ENCODE data around the gene SUPT3H. TPM values are rescaled to one million over a fixed set of nuclear protein-coding genes. Genes with fewer than 3 reads are reported as not detected.

The SUPT3H gene
- total RNA-seq, 1 donor = 4.7 TPM

DNA sequence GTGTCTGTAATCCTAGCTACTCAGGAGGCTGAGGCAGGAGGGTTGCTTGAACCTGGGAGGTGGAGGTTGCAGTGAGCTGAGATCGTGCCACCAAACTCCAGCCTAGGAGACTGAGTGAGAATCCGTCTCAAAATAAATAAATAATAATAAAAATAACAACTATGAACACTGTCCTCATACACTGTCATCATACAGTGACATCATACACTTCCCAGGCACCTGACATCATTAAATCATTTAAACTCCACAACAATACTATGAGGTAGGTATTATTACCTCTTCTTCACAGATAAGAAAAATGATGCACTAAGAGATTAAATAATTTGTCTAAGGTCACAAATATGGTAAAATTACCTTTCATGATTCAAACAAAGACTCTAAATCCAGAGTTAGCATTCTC is 250.5 kb downstream of the SUPT3H start:
- Histone ChIP-seq H3K36me3 (ENCODE audit: insufficient read depth, low read length) (no peaks in the 10 kb centered on the region), H3K27ac (ENCODE audit: low read depth, low read length) (no peak overlapping the region), H3K4me1 (ENCODE audit: insufficient read depth, low read length) (no peaks in the 10 kb centered on the region), H3K4me3 (ENCODE audit: insufficient read depth, low read length) (no peak overlapping the region), H2AFZ (ENCODE audit: low read length) (no peak overlapping the region), H3K79me2 (ENCODE audit: insufficient read depth, low read length) (no peaks in the 10 kb centered on the region), H3K27me3 (ENCODE audit: insufficient read depth, low read length) (no peaks in the 10 kb centered on the region), H4K20me1 (ENCODE audit: insufficient read depth, low read length) (no peaks in the 10 kb centered on the region), H3K9me3 (ENCODE audit: low read depth, low read length) (no peaks in the 10 kb centered on the region), H3K4me2 (ENCODE audit: insufficient read depth, low read length) (no peak overlapping the region)
- DNase-seq (ENCODE audit: insufficient read length, low spot score, missing footprints) = no peak
- TF ChIP-seq, protein P1, sequence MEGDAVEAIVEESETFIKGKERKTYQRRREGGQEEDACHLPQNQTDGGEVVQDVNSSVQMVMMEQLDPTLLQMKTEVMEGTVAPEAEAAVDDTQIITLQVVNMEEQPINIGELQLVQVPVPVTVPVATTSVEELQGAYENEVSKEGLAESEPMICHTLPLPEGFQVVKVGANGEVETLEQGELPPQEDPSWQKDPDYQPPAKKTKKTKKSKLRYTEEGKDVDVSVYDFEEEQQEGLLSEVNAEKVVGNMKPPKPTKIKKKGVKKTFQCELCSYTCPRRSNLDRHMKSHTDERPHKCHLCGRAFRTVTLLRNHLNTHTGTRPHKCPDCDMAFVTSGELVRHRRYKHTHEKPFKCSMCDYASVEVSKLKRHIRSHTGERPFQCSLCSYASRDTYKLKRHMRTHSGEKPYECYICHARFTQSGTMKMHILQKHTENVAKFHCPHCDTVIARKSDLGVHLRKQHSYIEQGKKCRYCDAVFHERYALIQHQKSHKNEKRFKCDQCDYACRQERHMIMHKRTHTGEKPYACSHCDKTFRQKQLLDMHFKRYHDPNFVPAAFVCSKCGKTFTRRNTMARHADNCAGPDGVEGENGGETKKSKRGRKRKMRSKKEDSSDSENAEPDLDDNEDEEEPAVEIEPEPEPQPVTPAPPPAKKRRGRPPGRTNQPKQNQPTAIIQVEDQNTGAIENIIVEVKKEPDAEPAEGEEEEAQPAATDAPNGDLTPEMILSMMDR (IDR thresholded peaks at IDR 0.05; ENCODE audit: extremely low read depth, low read depth, low read length) = no peak

DNA sequence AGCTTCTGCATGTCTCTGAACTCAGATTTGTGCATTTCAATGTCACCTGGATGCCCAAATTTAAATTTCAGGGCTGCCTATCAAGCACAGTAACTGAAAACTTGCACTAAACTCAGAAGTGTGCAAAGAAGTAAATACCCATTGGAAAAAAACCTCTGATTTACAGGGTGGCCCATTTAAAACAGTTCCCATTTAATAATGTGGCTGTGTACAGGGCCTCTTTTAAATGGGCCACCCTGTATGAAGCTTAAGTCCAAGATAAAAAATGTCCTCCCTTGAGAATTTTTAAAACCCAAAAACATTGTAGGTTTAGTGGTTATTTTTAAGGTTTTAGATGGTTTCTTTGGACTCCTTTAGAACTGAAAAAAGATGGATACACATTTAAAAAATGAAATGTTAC is 251.7 kb downstream of the SUPT3H start:
- no peaks in the 10 kb centered on the region for H3K27me3 ChIP-seq (ENCODE audit: insufficient read depth, low read length)
- H2AFZ ChIP-seq (ENCODE audit: low read length) = no peak overlapping the region
- no peak overlapping the region for H3K4me3 ChIP-seq (ENCODE audit: insufficient read depth, low read length)

GRCh38 chr6:45123023-45123422 is 254.7 kb downstream of the SUPT3H start:
- H3K27me3 ChIP-seq (ENCODE audit: insufficient read depth, low read length) = no peaks in the 10 kb centered on the region

More for the DNA sequence above, 251.7 kb downstream of the SUPT3H start:
- no peaks in the 10 kb centered on the region for H4K20me1 ChIP-seq (ENCODE audit: insufficient read depth, low read length)
- H3K27ac ChIP-seq (ENCODE audit: low read depth, low read length) = no peak overlapping the region
- TF ChIP-seq, protein P1 (IDR thresholded peaks at IDR 0.05; ENCODE audit: extremely low read depth, low read depth, low read length) = no peak
- no peak for DNase-seq (ENCODE audit: insufficient read length, low spot score, missing footprints)
- H3K79me2 ChIP-seq (ENCODE audit: insufficient read depth, low read length) = no peaks in the 10 kb centered on the region
- H3K4me2 ChIP-seq (ENCODE audit: insufficient read depth, low read length) = no peak overlapping the region
- no peaks in the 10 kb centered on the region for H3K9me3 ChIP-seq (ENCODE audit: low read depth, low read length)
- H3K4me1 ChIP-seq (ENCODE audit: insufficient read depth, low read length) = no peaks in the 10 kb centered on the region
- H3K36me3 ChIP-seq (ENCODE audit: insufficient read depth, low read length) = no peaks in the 10 kb centered on the region

GRCh38 chr6:45118754-45119153 is 259.0 kb downstream of the SUPT3H start:
- H3K36me3 ChIP-seq (ENCODE audit: insufficient read depth, low read length) = no peaks in the 10 kb centered on the region
- no peak overlapping the region for H3K4me2 ChIP-seq (ENCODE audit: insufficient read depth, low read length)
- H3K4me3 ChIP-seq (ENCODE audit: insufficient read depth, low read length) = no peak overlapping the region
- no peaks in the 10 kb centered on the region for H3K27me3 ChIP-seq (ENCODE audit: insufficient read depth, low read length)
- TF ChIP-seq, protein P1 (IDR thresholded peaks at IDR 0.05; ENCODE audit: extremely low read depth, low read depth, low read length) = no peak
- H3K4me1 ChIP-seq (ENCODE audit: insufficient read depth, low read length) = peaks cover 15% of the 10 kb centered on the region
- no peaks in the 10 kb centered on the region for H4K20me1 ChIP-seq (ENCODE audit: insufficient read depth, low read length)
- no peak for DNase-seq (ENCODE audit: insufficient read length, low spot score, missing footprints)
- no peak overlapping the region for H3K27ac ChIP-seq (ENCODE audit: low read depth, low read length)
- no peak overlapping the region for H2AFZ ChIP-seq (ENCODE audit: low read length)
- H3K79me2 ChIP-seq (ENCODE audit: insufficient read depth, low read length) = no peaks in the 10 kb centered on the region
- H3K9me3 ChIP-seq (ENCODE audit: low read depth, low read length) = no peaks in the 10 kb centered on the region

More at GRCh38 chr6:45123023-45123422, 254.7 kb downstream of the SUPT3H start:
- no peaks in the 10 kb centered on the region for H3K4me1 ChIP-seq (ENCODE audit: insufficient read depth, low read length)
- no peaks in the 10 kb centered on the region for H3K36me3 ChIP-seq (ENCODE audit: insufficient read depth, low read length)
- DNase-seq (ENCODE audit: insufficient read length, low spot score, missing footprints) = no peak
- no peak overlapping the region for H3K4me3 ChIP-seq (ENCODE audit: insufficient read depth, low read length)
- H2AFZ ChIP-seq (ENCODE audit: low read length) = no peak overlapping the region
- no peaks in the 10 kb centered on the region for H4K20me1 ChIP-seq (ENCODE audit: insufficient read depth, low read length)
- no peaks in the 10 kb centered on the region for H3K79me2 ChIP-seq (ENCODE audit: insufficient read depth, low read length)
- TF ChIP-seq, protein P1 (IDR thresholded peaks at IDR 0.05; ENCODE audit: extremely low read depth, low read depth, low read length) = no peak
- H3K27ac ChIP-seq (ENCODE audit: low read depth, low read length) = no peak overlapping the region
- H3K9me3 ChIP-seq (ENCODE audit: low read depth, low read length) = no peaks in the 10 kb centered on the region
- no peak overlapping the region for H3K4me2 ChIP-seq (ENCODE audit: insufficient read depth, low read length)

All from osteoblast (primary cell).